Measurements from ENCODE around the gene MLLT3.

DNA sequence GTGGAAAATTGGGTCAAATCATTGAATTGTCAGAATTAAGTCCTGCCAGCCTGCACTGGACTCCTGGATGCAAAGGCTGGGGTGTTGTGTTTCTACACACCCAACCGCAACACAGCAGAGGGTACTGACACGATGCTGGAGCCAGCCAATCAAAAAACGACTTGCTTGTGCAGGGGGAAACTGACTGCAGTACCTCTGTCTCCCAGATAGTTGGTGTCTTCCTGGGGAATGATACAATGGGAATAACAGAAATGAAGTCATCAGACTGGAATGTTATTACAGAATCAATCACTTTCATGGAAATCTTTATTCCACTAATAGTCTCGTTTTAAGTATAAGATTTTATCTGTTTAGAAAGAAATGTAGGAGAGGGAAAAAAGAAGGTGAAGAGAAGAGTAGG, 330.3 kb downstream of the MLLT3 start:
- no peak for TF ChIP-seq EP300 (IDR thresholded peaks at IDR 0.05)
- TF ChIP-seq, protein P1, sequence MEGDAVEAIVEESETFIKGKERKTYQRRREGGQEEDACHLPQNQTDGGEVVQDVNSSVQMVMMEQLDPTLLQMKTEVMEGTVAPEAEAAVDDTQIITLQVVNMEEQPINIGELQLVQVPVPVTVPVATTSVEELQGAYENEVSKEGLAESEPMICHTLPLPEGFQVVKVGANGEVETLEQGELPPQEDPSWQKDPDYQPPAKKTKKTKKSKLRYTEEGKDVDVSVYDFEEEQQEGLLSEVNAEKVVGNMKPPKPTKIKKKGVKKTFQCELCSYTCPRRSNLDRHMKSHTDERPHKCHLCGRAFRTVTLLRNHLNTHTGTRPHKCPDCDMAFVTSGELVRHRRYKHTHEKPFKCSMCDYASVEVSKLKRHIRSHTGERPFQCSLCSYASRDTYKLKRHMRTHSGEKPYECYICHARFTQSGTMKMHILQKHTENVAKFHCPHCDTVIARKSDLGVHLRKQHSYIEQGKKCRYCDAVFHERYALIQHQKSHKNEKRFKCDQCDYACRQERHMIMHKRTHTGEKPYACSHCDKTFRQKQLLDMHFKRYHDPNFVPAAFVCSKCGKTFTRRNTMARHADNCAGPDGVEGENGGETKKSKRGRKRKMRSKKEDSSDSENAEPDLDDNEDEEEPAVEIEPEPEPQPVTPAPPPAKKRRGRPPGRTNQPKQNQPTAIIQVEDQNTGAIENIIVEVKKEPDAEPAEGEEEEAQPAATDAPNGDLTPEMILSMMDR (IDR thresholded peaks at IDR 0.05), result no peak
